ENCODE results near the gene LCP2. TPM values are rescaled to one million over a fixed set of nuclear protein-coding genes. Genes with fewer than 3 reads are reported as not detected.

Gene LCP2
- total and polyA plus RNA-seq, 2 of the 8 experiments (the other 6 are each of a cell fraction or from before 2014, with no cell fraction given): 0.26 to 0.33 TPM

- H2BK5ac ChIP-seq (ENCODE audit: low read depth, low read length): no peak overlapping the region
- 87% methylated on average over 15 of the region's 15 CpGs; no CpG with 5 or more reads in 1 of the 2 experiments for WGBS, 2 experiments (ENCODE audit: extremely low coverage in 1 of 2, insufficient coverage in 1 of 2, insufficient read length in 1 of 2, insufficient replicate concordance in 2 of 2, low coverage in 1 of 2, low lambda C conversion rate in 2 of 2, missing lambda C conversion rate in 1 of 2)
- H3K79me1 ChIP-seq (ENCODE audit: low read depth, low read length): no peaks in the 10 kb centered on the region
- no peak overlapping the region for H2BK15ac ChIP-seq (ENCODE audit: low read length)
- H3K9ac ChIP-seq (replicated peaks in 1 of 4; ENCODE audit: extremely low read depth in 1 of 4, low read depth in 3 of 4, low read length in 3 of 4): no peak overlapping the region
- H3K23me2 ChIP-seq (ENCODE audit: low read depth, low read length): no peaks in the 10 kb centered on the region
- no peaks in the 10 kb centered on the region for H3K36me3 ChIP-seq (ENCODE audit: control insufficient read depth in 2 of 4, insufficient read depth in 4 of 4, low read length in 3 of 4)
- no peak overlapping the region for H3K56ac ChIP-seq (replicated peaks; ENCODE audit: insufficient read length, low read depth, low read length)
- no peaks in the 10 kb centered on the region for H3K79me2 ChIP-seq (ENCODE audit: control insufficient read depth in 1 of 2, insufficient read depth in 2 of 2, low read length in 2 of 2)
- no peak overlapping the region for H2BK120ac ChIP-seq (replicated peaks; ENCODE audit: low read depth, low read length)
- H3K27ac ChIP-seq (ENCODE audit: low read depth, low read length): no peak overlapping the region
- no peak overlapping the region for H3K18ac ChIP-seq (ENCODE audit: extremely low read depth, low read length)
- H3K4ac ChIP-seq (replicated peaks; ENCODE audit: insufficient read length, low read depth, low read length): no peak overlapping the region
- POLR2A ChIA-PET (ENCODE audit: partially characterized antibody): no interaction called here
- H3K14ac ChIP-seq (ENCODE audit: insufficient read length): no peak overlapping the region
- H2BK20ac ChIP-seq (ENCODE audit: low read length): no peak overlapping the region
- H4K8ac ChIP-seq (ENCODE audit: extremely low read depth, insufficient read depth, low read length): no peak overlapping the region
- H2AK5ac ChIP-seq (ENCODE audit: low read depth, low read length): no peak overlapping the region
- no peaks in the 10 kb centered on the region; a peak in 1 of 7 replicates for H3K27me3 ChIP-seq (replicated peaks in 1 of 4; ENCODE audit: control insufficient read depth in 3 of 4, extremely low read depth in 1 of 4, insufficient read depth in 3 of 4, low read length in 3 of 4)
- no peak overlapping the region for H2AFZ ChIP-seq (ENCODE audit: low read length)
- peaks cover 5 to 11% (median 9%) of the 10 kb centered on the region in 4 experiments; a peak in 4 of 7 replicates for H3K4me1 ChIP-seq (replicated peaks in 1 of 4; ENCODE audit: control insufficient read depth in 3 of 4, insufficient read depth in 4 of 4, low read length in 3 of 4)
- H4K20me1 ChIP-seq (replicated peaks in 1 of 2; ENCODE audit: control insufficient read depth in 1 of 2, insufficient read depth in 2 of 2, low read length in 2 of 2): peaks cover 0 to 2% of the 10 kb centered on the region in 2 experiments
- no peak overlapping the region for H3K4me2 ChIP-seq (ENCODE audit: insufficient read depth in 1 of 2, low read depth in 2 of 2, low read length in 2 of 2)
- no peak overlapping the region for H3K4me3 ChIP-seq (ENCODE audit: extremely low read depth in 1 of 4, insufficient read depth in 2 of 4, low read depth in 3 of 4, low read length in 4 of 4)
- H4K5ac ChIP-seq (ENCODE audit: insufficient read length, low read depth, low read length): no peak overlapping the region
- H3K23ac ChIP-seq (ENCODE audit: insufficient read length): no peak overlapping the region
- CTCF ChIA-PET (ENCODE audit: partially characterized antibody): interaction anchor here (1.4 kb wide), 1 partner anchor 49 kb away, joined by 3 read pairs; no protein-coding TSS in a partner anchor
- no peaks in the 10 kb centered on the region for H3K9me3 ChIP-seq (ENCODE audit: insufficient read depth in 2 of 2, low read depth in 1 of 2, low read length in 1 of 2)
- DNase-seq (ENCODE audit: low read depth in 1 of 2, low spot score in 2 of 2) (no peak), FAIRE-seq (no peak)
- no peak overlapping the region for H4K91ac ChIP-seq (replicated peaks; ENCODE audit: insufficient read length, low read length)
- H2BK12ac ChIP-seq (ENCODE audit: low read depth, low read length): no peak overlapping the region
- TF ChIP-seq SP1 (IDR thresholded peaks at IDR 0.05; ENCODE audit: low read depth, low read length): no peak
Observed at GRCh38 chr5:170270293-170271069, 27.1 kb downstream of the LCP2 start.

All from H1 (cell line).